ENCODE results near the gene PRPF38B. TPM values are rescaled to one million over a fixed set of nuclear protein-coding genes. Genes with fewer than 3 reads are reported as not detected.

Gene PRPF38B
- total RNA-seq, 1 experiment from 2014 or later = 46.4 TPM

DNA sequence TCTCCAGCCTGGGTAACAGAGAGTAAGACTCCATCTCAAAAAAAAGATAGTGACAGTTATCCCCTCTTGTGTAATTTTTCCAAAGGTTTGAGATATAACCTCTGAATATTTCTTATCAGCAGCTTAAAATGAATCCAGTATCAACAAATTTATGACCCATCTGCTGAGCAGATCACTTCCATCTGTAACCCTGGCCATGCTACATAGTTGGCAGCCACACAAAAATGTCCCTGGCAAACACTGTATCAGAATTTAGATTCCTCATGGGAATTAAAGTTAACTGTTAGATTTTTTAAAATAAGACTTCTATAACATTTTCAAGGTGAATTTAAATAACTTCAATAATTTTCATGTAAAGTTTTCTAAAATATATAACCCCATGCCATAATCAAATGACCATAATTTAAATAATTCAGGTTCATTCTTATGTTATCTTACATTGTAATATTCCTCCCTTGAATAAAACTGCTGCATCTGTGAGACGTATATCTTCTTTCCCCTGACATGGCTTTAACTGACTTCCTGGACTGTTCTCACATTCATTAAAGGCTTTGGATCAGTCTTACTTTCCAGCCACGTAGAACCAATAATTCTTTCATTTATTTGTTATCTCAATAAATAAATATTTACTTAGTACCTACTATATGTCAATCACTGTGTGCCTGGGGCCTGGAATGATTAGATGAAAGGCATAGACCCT lies 5.3 kb upstream of the PRPF38B start:
- Histone ChIP-seq H3K4me3 (replicated peaks in 1 of 2; ENCODE audit: low read depth in 1 of 2, low read length in 2 of 2) (no peak overlapping the region), H3K9ac (ENCODE audit: low read length) (no peak overlapping the region), H2AFZ (ENCODE audit: low read depth, low read length, poor library complexity, severe bottlenecking) (no peak overlapping the region), H3K9me3 (ENCODE audit: control insufficient read depth in 1 of 2, insufficient read depth in 1 of 2, low read depth in 1 of 2, low read length in 2 of 2) (no peaks in the 10 kb centered on the region), H3K4me2 (ENCODE audit: low read length) (no peak overlapping the region), H3K27me3 (ENCODE audit: insufficient read depth, low read length) (no peaks in the 10 kb centered on the region), H3K79me2 (ENCODE audit: insufficient read depth, low read length) (peaks cover 13% of the 10 kb centered on the region), H3K4me1 (ENCODE audit: control insufficient read depth in 1 of 2, insufficient read depth in 2 of 2, low read length in 2 of 2) (peaks cover 4 to 10% of the 10 kb centered on the region in 2 experiments; a peak in 3 of 4 replicates), H3K36me3 (ENCODE audit: control insufficient read depth in 1 of 2, insufficient read depth in 2 of 2, low read length in 2 of 2) (no peaks in the 10 kb centered on the region), H3K27ac (ENCODE audit: low read depth, low read length) (no peak overlapping the region), H4K20me1 (ENCODE audit: insufficient read depth) (no peaks in the 10 kb centered on the region), H3K9me2 (ENCODE audit: insufficient read depth) (no peaks in the 10 kb centered on the region)
- no TSS peak for BruUV-seq (replicated peaks)
- ChIA-PET RAD21 (ENCODE audit: low non-redundant PET in 1 of 2, low total read pairs in 2 of 2, uncharacterized antibody in 2 of 2, unreplicated experiment in 2 of 2) (no interaction called here), CTCF (no interaction called here), POLR2A (no interaction called here)
- ATAC-seq (no peak), DNase-seq (ENCODE audit: low read depth, low spot score) (no peak)
- intact Hi-C loops (cut with micrococcal nuclease) = no loop called here
- TF ChIP-seq, protein P1, sequence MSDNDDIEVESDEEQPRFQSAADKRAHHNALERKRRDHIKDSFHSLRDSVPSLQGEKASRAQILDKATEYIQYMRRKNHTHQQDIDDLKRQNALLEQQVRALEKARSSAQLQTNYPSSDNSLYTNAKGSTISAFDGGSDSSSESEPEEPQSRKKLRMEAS (IDR thresholded peaks at IDR 0.05) = no peak
- TF ChIP-seq CEBPB (IDR thresholded peaks at IDR 0.05; ENCODE audit: low read depth) (no peak), EZH2phosphoT487 (IDR thresholded peaks at IDR 0.05; ENCODE audit: borderline replicate concordance) (no peak), EZH2 (IDR thresholded peaks at IDR 0.05) (no peak), TCF7L2 (IDR thresholded peaks at IDR 0.05; ENCODE audit: borderline replicate concordance, extremely low read depth, insufficient read depth, insufficient read length) (no peak), ZNF274 (IDR thresholded peaks at IDR 0.05; ENCODE audit: low read depth, low read length) (no peak), ELF1 (IDR thresholded peaks at IDR 0.05; ENCODE audit: borderline replicate concordance, low read depth) (no peak), POLR2AphosphoS5 (IDR thresholded peaks at IDR 0.05; ENCODE audit: low read depth, low read length) (no peak)
- TF ChIP-seq, protein P2, sequence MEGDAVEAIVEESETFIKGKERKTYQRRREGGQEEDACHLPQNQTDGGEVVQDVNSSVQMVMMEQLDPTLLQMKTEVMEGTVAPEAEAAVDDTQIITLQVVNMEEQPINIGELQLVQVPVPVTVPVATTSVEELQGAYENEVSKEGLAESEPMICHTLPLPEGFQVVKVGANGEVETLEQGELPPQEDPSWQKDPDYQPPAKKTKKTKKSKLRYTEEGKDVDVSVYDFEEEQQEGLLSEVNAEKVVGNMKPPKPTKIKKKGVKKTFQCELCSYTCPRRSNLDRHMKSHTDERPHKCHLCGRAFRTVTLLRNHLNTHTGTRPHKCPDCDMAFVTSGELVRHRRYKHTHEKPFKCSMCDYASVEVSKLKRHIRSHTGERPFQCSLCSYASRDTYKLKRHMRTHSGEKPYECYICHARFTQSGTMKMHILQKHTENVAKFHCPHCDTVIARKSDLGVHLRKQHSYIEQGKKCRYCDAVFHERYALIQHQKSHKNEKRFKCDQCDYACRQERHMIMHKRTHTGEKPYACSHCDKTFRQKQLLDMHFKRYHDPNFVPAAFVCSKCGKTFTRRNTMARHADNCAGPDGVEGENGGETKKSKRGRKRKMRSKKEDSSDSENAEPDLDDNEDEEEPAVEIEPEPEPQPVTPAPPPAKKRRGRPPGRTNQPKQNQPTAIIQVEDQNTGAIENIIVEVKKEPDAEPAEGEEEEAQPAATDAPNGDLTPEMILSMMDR (IDR thresholded peaks at IDR 0.05 in 2 of 3, conservative IDR thresholded peaks at IDR 0.05 in 1 of 3; ENCODE audit: borderline replicate concordance in 1 of 3, insufficient read depth in 1 of 3, low read depth in 2 of 3, low read length in 2 of 3) = no peak
- TF ChIP-seq, protein P3, sequence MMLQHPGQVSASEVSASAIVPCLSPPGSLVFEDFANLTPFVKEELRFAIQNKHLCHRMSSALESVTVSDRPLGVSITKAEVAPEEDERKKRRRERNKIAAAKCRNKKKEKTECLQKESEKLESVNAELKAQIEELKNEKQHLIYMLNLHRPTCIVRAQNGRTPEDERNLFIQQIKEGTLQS (IDR thresholded peaks at IDR 0.05) = no peak
- TF ChIP-seq, protein P4, sequence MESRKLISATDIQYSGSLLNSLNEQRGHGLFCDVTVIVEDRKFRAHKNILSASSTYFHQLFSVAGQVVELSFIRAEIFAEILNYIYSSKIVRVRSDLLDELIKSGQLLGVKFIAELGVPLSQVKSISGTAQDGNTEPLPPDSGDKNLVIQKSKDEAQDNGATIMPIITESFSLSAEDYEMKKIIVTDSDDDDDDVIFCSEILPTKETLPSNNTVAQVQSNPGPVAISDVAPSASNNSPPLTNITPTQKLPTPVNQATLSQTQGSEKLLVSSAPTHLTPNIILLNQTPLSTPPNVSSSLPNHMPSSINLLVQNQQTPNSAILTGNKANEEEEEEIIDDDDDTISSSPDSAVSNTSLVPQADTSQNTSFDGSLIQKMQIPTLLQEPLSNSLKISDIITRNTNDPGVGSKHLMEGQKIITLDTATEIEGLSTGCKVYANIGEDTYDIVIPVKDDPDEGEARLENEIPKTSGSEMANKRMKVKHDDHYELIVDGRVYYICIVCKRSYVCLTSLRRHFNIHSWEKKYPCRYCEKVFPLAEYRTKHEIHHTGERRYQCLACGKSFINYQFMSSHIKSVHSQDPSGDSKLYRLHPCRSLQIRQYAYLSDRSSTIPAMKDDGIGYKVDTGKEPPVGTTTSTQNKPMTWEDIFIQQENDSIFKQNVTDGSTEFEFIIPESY (IDR thresholded peaks at IDR 0.05; ENCODE audit: extremely low read depth, insufficient replicate concordance, low read length) = no peak
